Measurements from ENCODE around the gene LEFTY1. TPM values are rescaled to one million over a fixed set of nuclear protein-coding genes. Genes with fewer than 3 reads are reported as not detected.

LEFTY1 gene
- total RNA-seq, 1 donor from 2014 or later = 0.40 TPM

- H3K9me3 Mint-ChIP-seq (ENCODE audit: unreplicated experiment) = no peaks in the 10 kb centered on the region
- TF ChIP-seq CTCF (IDR thresholded peaks at IDR 0.05) = no peak
- H3K36me3 Mint-ChIP-seq (ENCODE audit: unreplicated experiment) = peaks cover 24% of the 10 kb centered on the region
- no peak overlapping the region for H3K4me3 Mint-ChIP-seq (ENCODE audit: unreplicated experiment)
- peaks cover 2% of the 10 kb centered on the region for H3K4me1 Mint-ChIP-seq (ENCODE audit: unreplicated experiment)
- no peak overlapping the region for H3K27ac Mint-ChIP-seq (ENCODE audit: unreplicated experiment)
- no peak for DNase-seq (ENCODE audit: extremely low spot score, unreplicated experiment)
- H3K27me3 Mint-ChIP-seq (ENCODE audit: unreplicated experiment) = no peaks in the 10 kb centered on the region
Measured at GRCh38 chr1:225852413-225853124, 36.4 kb downstream of the LEFTY1 start.

- DNase-seq (ENCODE audit: extremely low spot score, unreplicated experiment) = no peak
- no peak for TF ChIP-seq CTCF (IDR thresholded peaks at IDR 0.05)
- Mint-ChIP-seq H3K4me1 (ENCODE audit: unreplicated experiment) (peaks cover 2% of the 10 kb centered on the region), H3K9me3 (ENCODE audit: unreplicated experiment) (no peaks in the 10 kb centered on the region), H3K27me3 (ENCODE audit: unreplicated experiment) (no peaks in the 10 kb centered on the region), H3K4me3 (ENCODE audit: unreplicated experiment) (no peak overlapping the region), H3K27ac (ENCODE audit: unreplicated experiment) (no peak overlapping the region), H3K36me3 (ENCODE audit: unreplicated experiment) (peaks cover 28% of the 10 kb centered on the region)
Measured at GRCh38 chr1:225851805-225852204, 37.1 kb downstream of the LEFTY1 start.

- peaks cover 5% of the 10 kb centered on the region for H3K4me1 Mint-ChIP-seq (ENCODE audit: unreplicated experiment)
- no peaks in the 10 kb centered on the region for H3K9me3 Mint-ChIP-seq (ENCODE audit: unreplicated experiment)
- no peaks in the 10 kb centered on the region for H3K27me3 Mint-ChIP-seq (ENCODE audit: unreplicated experiment)
- no peak for DNase-seq (ENCODE audit: extremely low spot score, unreplicated experiment)
- H3K27ac Mint-ChIP-seq (ENCODE audit: unreplicated experiment) = no peak overlapping the region
- peaks cover 17% of the 10 kb centered on the region for H3K36me3 Mint-ChIP-seq (ENCODE audit: unreplicated experiment)
- TF ChIP-seq CTCF (IDR thresholded peaks at IDR 0.05) = no peak
- H3K4me3 Mint-ChIP-seq (ENCODE audit: unreplicated experiment) = no peak overlapping the region
Measured at GRCh38 chr1:225850370-225850769, 38.6 kb downstream of the LEFTY1 start.

GRCh38 chr1:225849925-225850324 is 39.0 kb downstream of the LEFTY1 start:
- no peak overlapping the region for H3K27ac Mint-ChIP-seq (ENCODE audit: unreplicated experiment)
- TF ChIP-seq CTCF (IDR thresholded peaks at IDR 0.05) = no peak
- DNase-seq (ENCODE audit: extremely low spot score, unreplicated experiment) = no peak
- peaks cover 16% of the 10 kb centered on the region for H3K36me3 Mint-ChIP-seq (ENCODE audit: unreplicated experiment)
- H3K9me3 Mint-ChIP-seq (ENCODE audit: unreplicated experiment) = no peaks in the 10 kb centered on the region
- no peak overlapping the region for H3K4me3 Mint-ChIP-seq (ENCODE audit: unreplicated experiment)
- peaks cover 5% of the 10 kb centered on the region for H3K4me1 Mint-ChIP-seq (ENCODE audit: unreplicated experiment)
- no peaks in the 10 kb centered on the region for H3K27me3 Mint-ChIP-seq (ENCODE audit: unreplicated experiment)

- DNase-seq (ENCODE audit: extremely low spot score, unreplicated experiment) = no peak
- peaks cover 7% of the 10 kb centered on the region for H3K36me3 Mint-ChIP-seq (ENCODE audit: unreplicated experiment)
- peaks cover 5% of the 10 kb centered on the region for H3K4me1 Mint-ChIP-seq (ENCODE audit: unreplicated experiment)
- H3K27ac Mint-ChIP-seq (ENCODE audit: unreplicated experiment) = no peak overlapping the region
- no peak overlapping the region for H3K4me3 Mint-ChIP-seq (ENCODE audit: unreplicated experiment)
- no peak for TF ChIP-seq CTCF (IDR thresholded peaks at IDR 0.05)
- H3K27me3 Mint-ChIP-seq (ENCODE audit: unreplicated experiment) = no peaks in the 10 kb centered on the region
- no peaks in the 10 kb centered on the region for H3K9me3 Mint-ChIP-seq (ENCODE audit: unreplicated experiment)
Measured at GRCh38 chr1:225848030-225848955, 40.7 kb downstream of the LEFTY1 start.

Measured in osteocyte (in vitro differentiated cells).